Karpas-422 (cell line): ENCODE data around the gene NARF. TPM values are rescaled to one million over a fixed set of nuclear protein-coding genes. Genes with fewer than 3 reads are reported as not detected.
"Not testable (repeated sequence)": the region's sequence is repeated elsewhere in the genome, so short reads cannot be mapped to it uniquely, and the experiment has no call there.

ENCODE experiments used
- DNase-seq: peaks from one replicate; pipeline ENCODE4 v3.0.0-alpha.2; 2015
- H2AFZ ChIP-seq: fragments of 200-600 bp; sonication (generic); 2 replicates; pipeline ENCODE4 v1.6.1; 2014; ENCODE audit warnings: antibody characterized with exemption, low read length, mixed read lengths
- H3K27ac ChIP-seq: fragments of 200-600 bp; sonication (generic); 2 replicates; pipeline ENCODE4 v1.5.1; 2014; ENCODE audit warnings: mild to moderate bottlenecking, low read length, moderate library complexity
- H3K27me3 ChIP-seq: fragments of 200-600 bp; sonication (generic); 2 replicates; pipeline ENCODE4 v1.6.1; 2014; ENCODE audit warnings: low read length, mixed read lengths
- H3K36me3 ChIP-seq: fragments of 200-600 bp; sonication (generic); 2 replicates; pipeline ENCODE4 v1.6.1; 2014; ENCODE audit warnings: low read length, mixed read lengths; ENCODE audit not compliant: insufficient read depth
- H3K4me1 ChIP-seq: fragments of 200-600 bp; sonication (generic); 2 replicates; pipeline ENCODE4 v1.6.1; 2014; ENCODE audit warnings: mild to moderate bottlenecking, low read length, mixed read lengths
- H3K4me2 ChIP-seq: fragments of 200-600 bp; sonication (generic); 2 replicates; pipeline ENCODE4 v1.6.1; 2014; ENCODE audit warnings: low read length, low read depth, mild to moderate bottlenecking; ENCODE audit not compliant: poor library complexity, severe bottlenecking
- H3K4me3 ChIP-seq: fragments of 200-600 bp; sonication (generic); 2 replicates; pipeline ENCODE4 v1.5.1; 2014; ENCODE audit warnings: mild to moderate bottlenecking, antibody characterized with exemption, low read length, mixed read lengths
- H3K79me2 ChIP-seq: fragments of 200-600 bp; sonication (generic); 2 replicates; pipeline ENCODE4 v1.6.1; 2014; ENCODE audit warnings: mild to moderate bottlenecking, low read length, mixed read lengths
- H3K9ac ChIP-seq: fragments of 200-600 bp; sonication (generic); 2 replicates; pipeline ENCODE4 v1.6.0; 2014; ENCODE audit warnings: low read length
- H3K9me2 ChIP-seq: fragments of 200-600 bp; sonication (generic), shearing (Covaris generic); replicated peaks from 2 replicates; pipeline ENCODE4 v1.6.0; 2014; ENCODE audit warnings: mild to moderate bottlenecking, low read length, moderate library complexity; ENCODE audit not compliant: insufficient read depth
- H3K9me3 ChIP-seq: fragments of 300-700, 200-600 bp; sonication (generic); 2 replicates; pipeline ENCODE4 v1.6.1; 2014; ENCODE audit warnings: low read length, mixed read lengths
- H4K20me1 ChIP-seq: fragments of 200-600 bp; sonication (generic); 2 replicates; pipeline ENCODE4 v1.6.1; 2014; ENCODE audit warnings: mild to moderate bottlenecking, antibody characterized with exemption, low read length, low read depth; ENCODE audit not compliant: insufficient read depth
- total RNA-seq: library from RNA; depleted of rRNA; stranded (reverse); fragments of >200 nt; shearing (Covaris generic); gene quantifications from 2 replicates; pipeline ENCODE4 v1.2.3, GENCODE V29; 2014; ENCODE audit warnings: low replicate concordance

NARF gene
- total RNA-seq, 1 experiment from 2014 or later, result 43.3 TPM

DNA sequence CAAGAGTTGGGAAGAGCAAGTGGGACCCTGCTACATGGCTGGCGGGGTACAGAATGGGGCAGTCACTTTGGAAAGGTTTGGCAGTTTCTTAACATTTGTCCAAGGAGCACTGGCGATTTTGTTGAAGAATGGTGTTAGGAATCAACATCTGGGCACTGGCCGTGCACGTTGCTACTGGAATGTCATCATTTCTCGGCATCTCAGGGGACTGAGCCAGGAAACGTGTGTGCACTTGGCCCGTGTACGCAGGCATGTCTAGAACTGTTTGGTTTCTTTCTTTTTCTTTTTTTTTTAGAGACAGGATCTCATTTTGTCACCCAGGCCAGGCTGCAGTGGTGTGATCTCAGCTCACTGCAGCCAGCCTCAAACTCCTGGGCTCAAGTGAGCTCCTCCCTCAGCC lies 43.7 kb downstream of the NARF start:
- Histone ChIP-seq H2AFZ (no peak overlapping the region), H3K9ac (no peak overlapping the region), H4K20me1 (no peaks in the 10 kb centered on the region), H3K36me3 (no peaks in the 10 kb centered on the region), H3K27ac (no peak overlapping the region), H3K4me2 (no peak overlapping the region), H3K9me3 (no peaks in the 10 kb centered on the region), H3K27me3 (no peaks in the 10 kb centered on the region), H3K79me2 (no peaks in the 10 kb centered on the region), H3K9me2 (no peaks in the 10 kb centered on the region), H3K4me3 (no peak overlapping the region), H3K4me1 (peaks cover 18% of the 10 kb centered on the region)
- DNase-seq, result no peak

DNA sequence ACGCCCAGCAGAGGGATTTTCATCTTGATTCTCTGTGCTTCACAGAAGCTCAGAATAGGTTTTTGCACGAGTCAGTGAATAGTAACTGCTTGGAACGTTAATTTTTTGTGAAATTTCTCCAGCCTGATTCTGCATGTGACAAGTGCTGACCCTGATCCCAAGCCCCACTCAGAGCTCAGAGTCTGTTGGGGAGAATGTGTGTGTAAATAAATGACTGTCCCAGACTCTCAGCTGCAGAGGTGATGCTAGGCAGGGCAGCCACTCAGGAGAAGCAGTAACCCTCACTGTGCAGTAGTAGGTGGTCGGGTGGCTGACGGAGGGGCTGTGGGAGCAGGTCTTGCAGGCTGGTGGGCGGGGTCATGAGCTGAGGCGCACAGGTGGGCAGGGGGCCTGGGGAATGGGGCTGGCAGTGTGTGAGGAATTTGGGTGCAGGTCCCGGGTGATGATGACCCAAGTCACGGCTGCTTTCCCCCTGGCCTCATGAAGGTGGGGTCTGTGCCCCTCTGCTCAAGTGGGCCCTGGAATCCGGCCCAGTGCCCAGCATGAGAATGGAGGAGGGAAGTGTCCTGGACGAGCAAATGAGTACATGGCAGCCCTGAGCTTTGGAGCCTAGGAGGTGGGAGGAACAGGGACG lies 44.7 kb downstream of the NARF start:
- no peak overlapping the region for H3K9ac ChIP-seq
- H3K9me3 ChIP-seq, result no peaks in the 10 kb centered on the region
- no peaks in the 10 kb centered on the region for H4K20me1 ChIP-seq
- H3K27me3 ChIP-seq, result 0 out of 2 replicates have a peak, but pooled peaks cover 5% of the 10 kb centered on the region
- no peaks in the 10 kb centered on the region for H3K79me2 ChIP-seq
- peaks cover 18% of the 10 kb centered on the region for H3K4me1 ChIP-seq
- no peak overlapping the region for H2AFZ ChIP-seq
- no peaks in the 10 kb centered on the region for H3K9me2 ChIP-seq
- no peaks in the 10 kb centered on the region for H3K36me3 ChIP-seq
- H3K27ac ChIP-seq, result no peak overlapping the region
- DNase-seq, result no peak
- no peak overlapping the region for H3K4me2 ChIP-seq
- H3K4me3 ChIP-seq, result no peak overlapping the region

GRCh38 chr17:82503728-82504308 lies 45.3 kb downstream of the NARF start:
- Histone ChIP-seq H3K27me3 (0 out of 2 replicates have a peak, but pooled peaks cover 5% of the 10 kb centered on the region), H3K36me3 (no peaks in the 10 kb centered on the region), H3K4me1 (peaks cover 18% of the 10 kb centered on the region), H3K4me3 (no peak overlapping the region), H3K9me2 (no peaks in the 10 kb centered on the region), H3K27ac (no peak overlapping the region), H3K9me3 (no peaks in the 10 kb centered on the region), H4K20me1 (no peaks in the 10 kb centered on the region), H3K79me2 (no peaks in the 10 kb centered on the region), H3K4me2 (no peak overlapping the region), H2AFZ (no peak overlapping the region), H3K9ac (no peak overlapping the region)
- DNase-seq, result no peak

DNA sequence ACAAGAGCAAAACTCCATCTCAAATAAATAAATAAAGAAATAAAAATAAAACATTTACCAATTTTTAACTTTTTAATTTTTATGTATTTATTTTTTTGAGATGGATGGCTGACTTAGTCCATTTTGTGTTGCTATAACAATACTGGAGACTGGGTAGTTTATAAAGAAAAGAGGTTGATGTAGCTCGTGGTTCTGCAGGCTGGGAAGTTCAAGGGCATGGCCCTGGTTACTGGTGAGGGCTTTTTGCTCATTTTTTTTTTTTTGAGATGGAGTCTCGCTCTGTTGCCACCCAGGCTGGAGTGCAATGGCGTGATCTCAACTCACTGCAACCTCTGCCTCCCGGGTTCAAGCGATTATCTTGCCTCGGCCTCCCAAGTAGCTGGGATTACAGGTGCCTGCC lies 46.8 kb downstream of the NARF start:
- Histone ChIP-seq H4K20me1 (no peaks in the 10 kb centered on the region), H3K4me3 (no peak overlapping the region), H3K4me2 (no peak overlapping the region), H3K4me1 (peaks cover 18% of the 10 kb centered on the region), H3K27ac (no peak overlapping the region), H3K9me2 (no peaks in the 10 kb centered on the region), H3K27me3 (0 out of 2 replicates have a peak, but pooled peaks cover 5% of the 10 kb centered on the region), H3K9ac (no peak overlapping the region), H3K36me3 (no peaks in the 10 kb centered on the region), H3K9me3 (no peaks in the 10 kb centered on the region), H3K79me2 (no peaks in the 10 kb centered on the region), H2AFZ (no peak overlapping the region)
- DNase-seq, result no peak

DNA sequence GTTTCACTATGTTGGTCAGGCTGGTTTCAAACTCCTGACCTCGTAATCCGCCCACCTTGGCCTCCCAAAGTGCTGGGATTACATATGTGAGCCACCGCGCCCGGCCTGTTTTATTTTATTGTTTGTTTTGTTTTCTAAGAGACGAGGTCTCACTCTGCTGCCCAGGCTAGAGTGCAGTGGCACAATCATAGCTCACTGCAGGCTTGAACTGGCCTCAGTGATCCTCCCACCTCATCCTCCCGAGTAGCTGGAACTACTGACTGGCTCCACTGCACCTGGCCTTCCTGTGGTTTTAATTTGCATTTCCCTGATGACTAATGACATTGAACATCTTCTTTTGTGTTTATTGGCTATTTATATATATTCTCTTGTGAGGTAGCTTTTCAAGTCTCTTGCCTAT lies 47.9 kb downstream of the NARF start:
- H3K79me2 ChIP-seq, H3K9me2 ChIP-seq, H3K9ac ChIP-seq, H3K27ac ChIP-seq, H2AFZ ChIP-seq, H3K9me3 ChIP-seq, H3K27me3 ChIP-seq, H3K36me3 ChIP-seq, H4K20me1 ChIP-seq, H3K4me3 ChIP-seq: not testable (repeated sequence)
- peaks cover 18% of the 10 kb centered on the region for H3K4me1 ChIP-seq
- DNase-seq, result peak; percentile 89
- H3K4me2 ChIP-seq, result peak overlapping the region; percentile 57

GRCh38 chr17:82507631-82508175 lies 49.2 kb downstream of the NARF start:
- no peaks in the 10 kb centered on the region for H3K36me3 ChIP-seq
- H3K27ac ChIP-seq, result no peak overlapping the region
- no peak overlapping the region for H3K9ac ChIP-seq
- no peak overlapping the region for H3K4me3 ChIP-seq
- H4K20me1 ChIP-seq, result no peaks in the 10 kb centered on the region
- H3K4me2 ChIP-seq, result peak overlapping the region; percentile 57
- no peaks in the 10 kb centered on the region for H3K9me3 ChIP-seq
- 0 out of 2 replicates have a peak, but pooled peaks cover 5% of the 10 kb centered on the region for H3K27me3 ChIP-seq
- no peak overlapping the region for H2AFZ ChIP-seq
- no peaks in the 10 kb centered on the region for H3K9me2 ChIP-seq
- no peak for DNase-seq
- no peaks in the 10 kb centered on the region for H3K79me2 ChIP-seq
- H3K4me1 ChIP-seq, result peaks cover 18% of the 10 kb centered on the region

DNA sequence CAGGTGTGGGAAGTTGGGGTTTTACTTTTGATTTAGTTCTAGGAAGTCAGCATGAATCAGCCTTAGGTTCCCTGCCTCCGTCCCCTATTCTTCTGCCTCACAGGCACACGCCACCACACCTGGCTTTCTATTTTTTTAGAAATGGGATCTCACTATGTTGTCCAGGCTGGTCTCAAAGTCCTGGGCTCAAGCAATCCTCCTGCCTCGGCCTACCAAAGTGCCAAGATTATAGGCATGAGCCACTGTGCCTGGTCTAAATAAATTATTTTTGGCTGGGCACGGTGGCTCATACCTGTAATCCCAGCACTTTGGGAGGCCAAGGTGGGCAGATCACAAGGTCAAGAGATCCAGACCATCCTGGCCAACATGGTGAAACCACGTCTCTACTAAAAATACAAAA lies 53.1 kb downstream of the NARF start:
- H3K27me3 ChIP-seq, H3K27ac ChIP-seq, H4K20me1 ChIP-seq, H3K4me2 ChIP-seq, H3K4me3 ChIP-seq, H3K9me3 ChIP-seq, H2AFZ ChIP-seq, H3K79me2 ChIP-seq, H3K9ac ChIP-seq, H3K9me2 ChIP-seq, H3K36me3 ChIP-seq, DNase-seq: not testable (repeated sequence)
- H3K4me1 ChIP-seq, result peaks cover 12% of the 10 kb centered on the region

DNA sequence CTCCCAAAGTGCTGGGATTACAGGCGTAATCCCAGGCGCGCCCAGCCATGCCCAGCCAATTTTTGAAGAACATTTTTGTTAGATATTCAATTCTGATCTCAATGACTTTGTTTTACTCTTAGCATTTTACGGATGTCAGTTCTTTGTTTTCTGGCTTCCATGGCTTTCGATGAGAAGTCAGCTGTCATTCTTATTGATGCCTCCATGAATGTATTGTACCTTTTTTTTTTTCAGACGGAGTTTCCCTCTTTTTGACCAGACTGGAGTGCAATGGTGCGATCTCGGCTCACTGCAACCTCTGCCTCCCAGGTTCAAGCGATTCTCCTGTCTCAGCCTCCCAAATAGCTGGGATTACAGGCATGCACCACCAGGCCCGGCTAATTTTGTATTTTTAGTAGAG lies 55.3 kb downstream of the NARF start:
- not testable (repeated sequence) for H3K36me3 ChIP-seq, H2AFZ ChIP-seq, H3K27me3 ChIP-seq, H3K27ac ChIP-seq, DNase-seq, H3K9me3 ChIP-seq, H3K4me3 ChIP-seq, H3K4me2 ChIP-seq, H3K9me2 ChIP-seq, H3K79me2 ChIP-seq, H3K9ac ChIP-seq, H4K20me1 ChIP-seq, H3K4me1 ChIP-seq
